ENCODE data around the gene PLIN4.

PLIN4 gene

GRCh38 chr19:4454747-4455718, 63.3 kb downstream of the PLIN4 start:
- peak; percentile 61 for DNase-seq (ENCODE audit: low spot score)

- no peak for DNase-seq (ENCODE audit: low spot score)
These were observed 64.8 kb downstream of the PLIN4 start for GRCh38 chr19:4453232-4454179.

DNA sequence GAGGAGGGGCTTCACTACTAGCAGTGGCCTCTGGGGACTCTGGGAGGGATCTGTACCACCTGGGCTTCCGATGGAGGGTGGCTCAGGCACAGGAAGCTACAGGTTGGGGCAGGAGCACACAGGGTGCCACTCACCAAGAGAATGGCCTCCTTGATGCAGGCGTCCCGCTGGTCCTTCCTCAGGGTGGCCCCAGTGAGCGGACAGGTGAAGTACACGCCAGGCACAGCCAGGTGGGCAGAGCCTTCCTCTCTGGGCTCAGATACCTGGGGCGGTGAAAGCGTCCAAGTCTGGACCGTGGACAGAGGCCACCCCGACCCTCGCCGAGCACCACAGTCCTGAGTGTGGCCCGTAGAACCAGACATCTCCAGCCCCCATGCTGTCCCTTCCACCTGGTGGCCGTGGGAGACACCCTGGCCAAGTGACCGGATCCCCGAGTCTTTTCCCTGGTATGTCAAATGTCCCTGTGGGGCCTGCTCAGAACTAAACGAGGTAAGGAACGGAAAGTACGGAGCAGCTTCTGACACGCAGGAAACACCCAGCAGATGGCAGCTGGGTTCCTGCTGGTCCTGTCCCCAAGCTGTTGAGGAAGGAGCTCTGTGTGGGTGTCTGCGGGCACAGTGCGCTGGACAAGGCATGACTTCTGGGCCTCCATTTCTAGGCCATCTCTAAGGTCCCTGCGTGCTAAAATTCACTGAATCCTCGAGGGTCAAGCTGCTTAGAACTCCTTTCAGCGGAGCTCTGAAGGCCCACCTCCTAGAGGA, 65.9 kb downstream of the PLIN4 start:
- DNase-seq (ENCODE audit: low spot score), result no peak
